Measurements from ENCODE around the gene XRCC6. TPM values are rescaled to one million over a fixed set of nuclear protein-coding genes. Genes with fewer than 3 reads are reported as not detected.

The XRCC6 gene
- total and polyA plus RNA-seq, 2 of the 13 experiments (the other 11 are each of a cell fraction or from before 2014, with no cell fraction given) = 124 to 625 TPM

DNA sequence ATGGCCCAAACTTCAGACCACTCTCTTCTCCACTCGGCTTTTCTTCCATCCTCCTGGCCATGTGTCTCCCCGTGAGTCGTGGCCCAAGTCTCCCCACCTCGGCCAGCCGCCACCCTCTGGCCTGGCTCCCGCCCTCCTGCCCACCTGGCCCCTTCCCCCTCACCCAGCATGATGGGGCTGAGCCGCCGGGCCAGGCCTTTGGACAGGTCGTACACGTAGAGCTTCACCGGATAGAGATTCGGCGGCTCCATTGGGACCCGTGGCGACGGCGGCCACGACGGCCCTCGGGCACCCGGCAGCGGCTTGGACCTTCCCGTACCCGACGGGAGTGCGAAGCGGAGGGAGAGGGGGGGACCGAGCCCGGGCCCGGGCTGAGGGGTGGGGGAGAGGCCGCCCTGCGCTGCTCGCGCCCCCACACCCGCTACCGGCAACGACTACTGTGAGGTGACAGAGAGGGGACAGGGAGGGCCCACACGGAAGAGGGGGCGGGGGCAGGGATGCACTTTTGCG is 451 bp upstream of the XRCC6 start, which contains the start of gene DESI1 (continued):
- TF ChIP-seq, protein P1, sequence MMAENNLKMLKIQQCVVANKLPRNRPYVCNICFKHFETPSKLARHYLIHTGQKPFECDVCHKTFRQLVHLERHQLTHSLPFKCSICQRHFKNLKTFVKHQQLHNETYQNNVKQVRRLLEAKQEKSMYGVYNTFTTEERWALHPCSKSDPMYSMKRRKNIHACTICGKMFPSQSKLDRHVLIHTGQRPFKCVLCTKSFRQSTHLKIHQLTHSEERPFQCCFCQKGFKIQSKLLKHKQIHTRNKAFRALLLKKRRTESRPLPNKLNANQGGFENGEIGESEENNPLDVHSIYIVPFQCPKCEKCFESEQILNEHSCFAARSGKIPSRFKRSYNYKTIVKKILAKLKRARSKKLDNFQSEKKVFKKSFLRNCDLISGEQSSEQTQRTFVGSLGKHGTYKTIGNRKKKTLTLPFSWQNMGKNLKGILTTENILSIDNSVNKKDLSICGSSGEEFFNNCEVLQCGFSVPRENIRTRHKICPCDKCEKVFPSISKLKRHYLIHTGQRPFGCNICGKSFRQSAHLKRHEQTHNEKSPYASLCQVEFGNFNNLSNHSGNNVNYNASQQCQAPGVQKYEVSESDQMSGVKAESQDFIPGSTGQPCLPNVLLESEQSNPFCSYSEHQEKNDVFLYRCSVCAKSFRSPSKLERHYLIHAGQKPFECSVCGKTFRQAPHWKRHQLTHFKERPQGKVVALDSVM (CRISPR knock-in tag; IDR thresholded peaks at IDR 0.05) = no peak
- TF ChIP-seq KMT2A (CRISPR knock-in tag; IDR thresholded peaks at IDR 0.05) (peak; percentile 56; the same call in 1 of the 2 replicates), ZBTB42 (CRISPR knock-in tag; IDR thresholded peaks at IDR 0.05) (no peak), ELF3 (CRISPR knock-in tag; IDR thresholded peaks at IDR 0.05) (no peak), MLLT10 (CRISPR knock-in tag; IDR thresholded peaks at IDR 0.05) (no peak), ZNF547 (CRISPR knock-in tag; IDR thresholded peaks at IDR 0.05) (no peak), CBX2 (IDR thresholded peaks at IDR 0.05; ENCODE audit: low read depth, low read length) (no peak), CBX2 (CRISPR knock-in tag; IDR thresholded peaks at IDR 0.05; ENCODE audit: low read depth) (no peak), HOXD1 (CRISPR knock-in tag; IDR thresholded peaks at IDR 0.05) (0 out of 2 replicates have a peak, but pooled peaks have one; percentile 40), IKZF1 (IDR thresholded peaks at IDR 0.05) (no peak)
- TF ChIP-seq, protein P2, sequence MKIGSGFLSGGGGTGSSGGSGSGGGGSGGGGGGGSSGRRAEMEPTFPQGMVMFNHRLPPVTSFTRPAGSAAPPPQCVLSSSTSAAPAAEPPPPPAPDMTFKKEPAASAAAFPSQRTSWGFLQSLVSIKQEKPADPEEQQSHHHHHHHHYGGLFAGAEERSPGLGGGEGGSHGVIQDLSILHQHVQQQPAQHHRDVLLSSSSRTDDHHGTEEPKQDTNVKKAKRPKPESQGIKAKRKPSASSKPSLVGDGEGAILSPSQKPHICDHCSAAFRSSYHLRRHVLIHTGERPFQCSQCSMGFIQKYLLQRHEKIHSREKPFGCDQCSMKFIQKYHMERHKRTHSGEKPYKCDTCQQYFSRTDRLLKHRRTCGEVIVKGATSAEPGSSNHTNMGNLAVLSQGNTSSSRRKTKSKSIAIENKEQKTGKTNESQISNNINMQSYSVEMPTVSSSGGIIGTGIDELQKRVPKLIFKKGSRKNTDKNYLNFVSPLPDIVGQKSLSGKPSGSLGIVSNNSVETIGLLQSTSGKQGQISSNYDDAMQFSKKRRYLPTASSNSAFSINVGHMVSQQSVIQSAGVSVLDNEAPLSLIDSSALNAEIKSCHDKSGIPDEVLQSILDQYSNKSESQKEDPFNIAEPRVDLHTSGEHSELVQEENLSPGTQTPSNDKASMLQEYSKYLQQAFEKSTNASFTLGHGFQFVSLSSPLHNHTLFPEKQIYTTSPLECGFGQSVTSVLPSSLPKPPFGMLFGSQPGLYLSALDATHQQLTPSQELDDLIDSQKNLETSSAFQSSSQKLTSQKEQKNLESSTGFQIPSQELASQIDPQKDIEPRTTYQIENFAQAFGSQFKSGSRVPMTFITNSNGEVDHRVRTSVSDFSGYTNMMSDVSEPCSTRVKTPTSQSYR (CRISPR knock-in tag; IDR thresholded peaks at IDR 0.05; ENCODE audit: borderline replicate concordance) = peak; percentile 67; the same call in 1 of the 2 replicates
- TF ChIP-seq, protein P3, sequence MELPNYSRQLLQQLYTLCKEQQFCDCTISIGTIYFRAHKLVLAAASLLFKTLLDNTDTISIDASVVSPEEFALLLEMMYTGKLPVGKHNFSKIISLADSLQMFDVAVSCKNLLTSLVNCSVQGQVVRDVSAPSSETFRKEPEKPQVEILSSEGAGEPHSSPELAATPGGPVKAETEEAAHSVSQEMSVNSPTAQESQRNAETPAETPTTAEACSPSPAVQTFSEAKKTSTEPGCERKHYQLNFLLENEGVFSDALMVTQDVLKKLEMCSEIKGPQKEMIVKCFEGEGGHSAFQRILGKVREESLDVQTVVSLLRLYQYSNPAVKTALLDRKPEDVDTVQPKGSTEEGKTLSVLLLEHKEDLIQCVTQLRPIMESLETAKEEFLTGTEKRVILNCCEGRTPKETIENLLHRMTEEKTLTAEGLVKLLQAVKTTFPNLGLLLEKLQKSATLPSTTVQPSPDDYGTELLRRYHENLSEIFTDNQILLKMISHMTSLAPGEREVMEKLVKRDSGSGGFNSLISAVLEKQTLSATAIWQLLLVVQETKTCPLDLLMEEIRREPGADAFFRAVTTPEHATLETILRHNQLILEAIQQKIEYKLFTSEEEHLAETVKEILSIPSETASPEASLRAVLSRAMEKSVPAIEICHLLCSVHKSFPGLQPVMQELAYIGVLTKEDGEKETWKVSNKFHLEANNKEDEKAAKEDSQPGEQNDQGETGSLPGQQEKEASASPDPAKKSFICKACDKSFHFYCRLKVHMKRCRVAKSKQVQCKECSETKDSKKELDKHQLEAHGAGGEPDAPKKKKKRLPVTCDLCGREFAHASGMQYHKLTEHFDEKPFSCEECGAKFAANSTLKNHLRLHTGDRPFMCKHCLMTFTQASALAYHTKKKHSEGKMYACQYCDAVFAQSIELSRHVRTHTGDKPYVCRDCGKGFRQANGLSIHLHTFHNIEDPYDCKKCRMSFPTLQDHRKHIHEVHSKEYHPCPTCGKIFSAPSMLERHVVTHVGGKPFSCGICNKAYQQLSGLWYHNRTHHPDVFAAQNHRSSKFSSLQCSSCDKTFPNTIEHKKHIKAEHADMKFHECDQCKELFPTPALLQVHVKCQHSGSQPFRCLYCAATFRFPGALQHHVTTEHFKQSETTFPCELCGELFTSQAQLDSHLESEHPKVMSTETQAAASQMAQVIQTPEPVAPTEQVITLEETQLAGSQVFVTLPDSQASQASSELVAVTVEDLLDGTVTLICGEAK (IDR thresholded peaks at IDR 0.05) = no peak
- TF ChIP-seq, protein P3 (CRISPR knock-in tag; IDR thresholded peaks at IDR 0.05) = no peak; the same call in 1 of the 2 replicates
- TF ChIP-seq, protein P4, sequence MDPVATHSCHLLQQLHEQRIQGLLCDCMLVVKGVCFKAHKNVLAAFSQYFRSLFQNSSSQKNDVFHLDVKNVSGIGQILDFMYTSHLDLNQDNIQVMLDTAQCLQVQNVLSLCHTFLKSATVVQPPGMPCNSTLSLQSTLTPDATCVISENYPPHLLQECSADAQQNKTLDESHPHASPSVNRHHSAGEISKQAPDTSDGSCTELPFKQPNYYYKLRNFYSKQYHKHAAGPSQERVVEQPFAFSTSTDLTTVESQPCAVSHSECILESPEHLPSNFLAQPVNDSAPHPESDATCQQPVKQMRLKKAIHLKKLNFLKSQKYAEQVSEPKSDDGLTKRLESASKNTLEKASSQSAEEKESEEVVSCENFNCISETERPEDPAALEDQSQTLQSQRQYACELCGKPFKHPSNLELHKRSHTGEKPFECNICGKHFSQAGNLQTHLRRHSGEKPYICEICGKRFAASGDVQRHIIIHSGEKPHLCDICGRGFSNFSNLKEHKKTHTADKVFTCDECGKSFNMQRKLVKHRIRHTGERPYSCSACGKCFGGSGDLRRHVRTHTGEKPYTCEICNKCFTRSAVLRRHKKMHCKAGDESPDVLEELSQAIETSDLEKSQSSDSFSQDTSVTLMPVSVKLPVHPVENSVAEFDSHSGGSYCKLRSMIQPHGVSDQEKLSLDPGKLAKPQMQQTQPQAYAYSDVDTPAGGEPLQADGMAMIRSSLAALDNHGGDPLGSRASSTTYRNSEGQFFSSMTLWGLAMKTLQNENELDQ (CRISPR knock-in tag; IDR thresholded peaks at IDR 0.05; ENCODE audit: borderline replicate concordance) = no peak
